Measurements from ENCODE around the gene MYO16.

GRCh38 chr13:109043636-109044035, 414.2 kb downstream of the MYO16 start:
- TF ChIP-seq EP300 (IDR thresholded peaks at IDR 0.05) (no peak), CTCF (IDR thresholded peaks at IDR 0.05) (no peak)
